GM18498 (cell line): ENCODE data around the gene VANGL1.

Experiments used
- ATAC-seq: cut with Tn5 transposase; IDR thresholded peaks from one replicate; pipeline ENCODE4 v1.9.1; 2021; ENCODE audit warnings: mild to moderate bottlenecking, moderate library complexity; ENCODE audit not compliant: unreplicated experiment

Gene VANGL1

DNA sequence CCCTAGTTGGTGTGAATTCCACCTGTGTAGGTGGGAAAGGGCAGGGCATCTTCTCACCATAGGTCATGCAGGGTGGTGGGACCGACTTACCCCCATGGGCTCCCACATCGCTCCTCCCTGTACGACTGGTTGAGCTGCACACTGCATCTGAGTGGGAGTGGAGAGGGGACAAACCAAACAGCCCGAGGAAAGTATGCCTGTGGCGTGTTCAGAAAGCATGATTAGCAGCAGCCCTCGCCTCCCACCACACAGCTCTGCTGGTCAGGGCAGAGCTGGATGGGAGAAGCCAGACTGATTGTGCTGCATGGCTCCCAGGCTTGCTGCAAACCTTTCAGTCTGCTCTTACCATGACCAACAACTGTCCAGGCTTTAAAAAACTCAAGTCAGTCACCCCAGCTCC is 24.4 kb downstream of the VANGL1 start:
- ATAC-seq, result no peak

DNA sequence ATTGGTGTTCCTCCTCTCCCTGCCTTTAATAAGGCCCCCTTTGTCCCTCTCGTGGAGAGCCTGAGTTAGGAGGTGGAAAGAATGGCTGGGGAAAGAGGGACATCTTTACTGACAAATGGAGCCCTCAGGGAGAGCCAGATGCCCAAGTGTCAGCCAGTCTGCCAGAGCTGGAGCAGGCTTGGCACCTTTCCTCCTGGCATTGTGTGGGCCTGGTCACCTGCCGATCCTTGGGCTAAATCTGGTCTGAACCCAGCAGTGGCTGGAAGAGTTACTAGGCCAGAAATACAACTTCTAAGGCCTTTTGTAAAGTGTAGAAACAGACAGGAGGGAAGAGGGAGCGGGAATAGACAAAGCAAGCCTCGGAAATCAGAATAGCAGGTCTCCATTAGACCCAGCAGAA is 24.9 kb downstream of the VANGL1 start:
- ATAC-seq, result no peak

DNA sequence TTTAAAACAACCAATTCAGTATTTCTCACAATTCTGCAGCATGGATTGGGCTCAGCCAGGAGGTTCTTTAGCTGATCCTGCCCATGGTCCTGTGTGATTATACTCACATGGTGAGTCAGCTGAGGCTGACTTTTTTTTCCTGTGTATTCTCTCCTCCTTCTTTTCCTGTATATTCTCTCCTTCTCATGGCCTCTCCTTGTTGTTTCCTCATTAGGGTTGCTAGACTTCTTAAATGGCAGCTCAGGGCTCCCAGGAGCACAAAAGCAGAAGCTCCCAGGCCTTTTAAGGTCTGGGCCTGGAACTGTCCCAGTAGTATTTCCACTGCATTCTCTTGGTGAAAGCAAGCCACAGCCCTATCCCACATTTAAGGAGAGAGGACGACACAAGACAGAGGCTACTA is 26.8 kb downstream of the VANGL1 start:
- ATAC-seq, result no peak

DNA sequence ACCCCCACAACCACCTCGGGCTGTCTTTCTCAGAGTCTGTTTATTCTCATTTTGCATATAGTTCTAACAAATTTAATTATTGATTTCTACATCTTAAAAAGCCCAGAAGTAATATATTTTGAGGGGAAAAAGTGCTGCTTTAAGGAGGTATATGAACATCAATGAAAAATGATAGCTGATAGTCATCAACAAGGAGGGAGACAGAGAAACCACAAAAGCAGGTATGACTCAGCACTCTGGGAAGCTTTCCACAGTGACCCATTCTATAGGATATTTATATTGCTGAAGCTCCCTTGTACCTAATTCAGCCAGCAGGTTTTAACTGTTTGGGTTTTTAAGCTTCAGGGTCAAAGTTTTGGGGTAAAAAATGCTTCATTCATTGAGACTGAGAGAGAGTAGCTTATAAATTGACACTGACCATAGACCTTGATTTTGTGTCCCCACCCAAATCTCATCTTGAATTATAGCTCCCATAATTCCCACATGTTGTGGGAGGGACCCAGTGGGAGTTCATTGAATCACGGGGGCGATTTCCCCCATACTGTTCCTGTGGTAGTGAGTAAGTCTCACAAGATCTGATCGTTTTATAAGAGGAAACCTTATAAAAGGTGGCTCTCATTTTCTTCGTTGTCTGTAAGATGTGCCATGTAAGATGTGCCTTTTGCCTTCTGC is 27.4 kb downstream of the VANGL1 start:
- no peak for ATAC-seq

DNA sequence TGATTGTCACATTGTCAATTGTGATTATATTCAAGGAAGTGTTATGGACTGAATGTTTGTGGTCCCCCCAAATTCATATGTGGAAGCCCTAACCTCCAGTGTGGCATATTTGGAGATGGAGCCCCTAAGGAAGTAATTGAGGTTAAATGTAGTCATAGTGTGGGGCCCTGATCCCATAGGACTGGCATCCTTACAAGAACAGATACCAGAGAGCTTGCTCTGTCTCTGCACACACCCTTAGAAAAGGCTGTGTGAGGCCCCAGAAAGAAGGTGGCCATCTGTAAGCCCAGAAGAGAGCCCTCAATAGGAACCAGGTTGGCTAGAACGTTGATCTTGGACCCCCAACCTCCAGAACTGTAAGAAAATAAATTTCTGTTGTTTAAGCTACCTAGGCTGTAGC is 28.1 kb downstream of the VANGL1 start:
- ATAC-seq, result no peak

DNA sequence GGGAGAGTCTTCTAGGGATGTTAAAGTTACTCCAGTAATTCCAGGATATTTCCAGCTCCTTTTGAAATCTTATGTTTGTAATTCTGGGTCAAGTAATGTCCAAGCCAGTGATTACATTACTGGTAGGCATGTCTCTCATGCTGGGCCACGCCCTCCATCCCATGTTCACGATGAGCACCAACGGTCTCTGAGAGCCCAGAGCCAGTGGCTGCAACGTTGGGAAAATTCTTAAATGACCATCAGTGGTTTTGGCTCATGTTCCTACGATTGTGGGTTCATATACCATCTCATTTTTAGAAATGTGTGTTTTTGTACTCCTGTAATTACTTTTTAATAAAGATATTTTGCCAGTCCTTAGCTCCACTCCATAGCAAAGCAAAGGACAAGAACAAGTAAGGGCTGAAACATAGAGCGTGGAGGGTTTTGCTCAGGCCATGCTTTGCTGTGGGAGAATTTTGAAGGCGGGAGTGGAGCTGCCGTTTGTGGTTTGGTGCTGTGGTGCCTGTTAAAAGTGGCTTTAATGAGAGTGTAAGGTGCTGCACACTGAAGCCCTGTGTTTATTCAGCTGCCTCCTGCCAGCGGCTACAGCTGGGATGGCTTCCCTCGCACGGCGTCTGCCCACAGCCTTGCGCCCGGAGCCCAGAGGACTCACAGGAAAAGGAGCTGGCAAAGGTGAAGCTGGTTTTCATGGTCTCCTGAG is 28.9 kb downstream of the VANGL1 start:
- no peak for ATAC-seq

DNA sequence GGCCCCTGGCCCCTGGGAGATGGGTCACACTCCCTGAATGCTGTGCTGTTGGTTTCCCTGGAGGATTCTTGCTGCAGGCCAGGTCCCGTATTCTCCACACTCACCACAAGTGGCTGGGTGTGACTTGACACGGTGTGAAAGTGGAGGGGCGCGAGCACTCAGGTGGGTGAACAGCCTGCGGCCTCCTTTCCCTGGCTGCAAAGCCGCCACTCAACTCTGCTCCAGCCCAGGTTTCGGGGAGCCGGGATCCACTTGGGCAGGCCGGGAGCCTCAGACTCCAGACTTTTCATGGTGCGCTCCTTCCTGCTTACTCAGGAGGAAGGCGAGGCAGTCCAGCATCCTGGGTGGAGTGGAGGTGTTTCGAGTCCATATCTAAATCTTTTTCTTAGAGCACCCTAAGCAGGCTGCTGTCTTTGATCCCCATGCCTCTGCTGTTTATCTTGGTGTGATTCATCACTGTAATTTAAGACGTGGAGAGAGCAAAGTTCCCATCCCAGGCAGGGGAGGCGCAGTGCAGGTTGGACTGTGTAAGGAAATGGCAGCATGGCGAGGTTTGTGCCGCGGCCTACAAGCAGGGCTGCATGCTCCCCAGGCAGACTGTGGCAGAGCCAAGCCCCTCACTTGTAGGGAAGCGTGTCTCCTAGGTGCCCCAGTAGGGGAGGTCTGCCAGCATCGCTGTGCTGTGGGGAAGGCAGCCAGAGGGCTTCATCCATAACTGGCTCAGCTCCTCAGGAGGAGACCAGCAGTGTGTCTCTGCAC is 29.6 kb downstream of the VANGL1 start:
- no peak for ATAC-seq

DNA sequence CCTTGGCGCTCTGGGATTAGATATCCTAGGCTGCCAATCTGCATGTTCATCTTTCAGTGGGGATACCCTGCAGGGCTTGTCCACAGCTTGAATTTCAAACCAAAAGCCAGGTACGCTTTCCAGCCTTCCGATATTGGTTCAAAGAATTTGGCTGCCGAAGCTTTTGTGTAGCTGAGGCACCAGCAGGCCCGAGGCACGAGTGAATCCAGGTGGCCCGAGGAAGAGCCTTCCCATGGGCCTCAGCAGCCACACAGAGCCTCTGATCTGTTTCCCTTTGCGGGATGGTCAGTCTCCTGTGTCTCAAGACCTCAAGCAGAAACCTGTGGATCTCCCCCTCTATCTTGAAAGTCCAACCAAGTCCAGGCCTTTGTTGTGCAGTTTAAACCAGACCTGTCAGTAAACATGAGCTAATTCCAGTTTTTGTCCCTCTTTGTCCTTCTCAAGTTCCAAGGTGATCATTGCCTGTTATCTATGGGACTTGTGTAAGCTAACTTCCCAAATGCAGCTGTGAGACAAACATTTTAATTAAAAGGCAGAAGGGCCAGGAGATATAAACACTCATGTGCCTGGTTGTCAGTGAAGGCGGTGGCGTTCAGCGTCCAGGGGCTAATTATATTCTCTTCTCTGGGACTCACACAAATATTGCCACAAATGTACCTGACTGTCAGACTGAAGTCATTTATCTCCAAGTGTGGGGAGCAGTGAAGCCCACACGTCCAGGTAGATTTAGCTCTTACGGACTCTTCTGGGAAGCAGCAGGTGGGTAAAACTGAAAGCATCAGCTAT is 30.6 kb downstream of the VANGL1 start:
- no peak for ATAC-seq

DNA sequence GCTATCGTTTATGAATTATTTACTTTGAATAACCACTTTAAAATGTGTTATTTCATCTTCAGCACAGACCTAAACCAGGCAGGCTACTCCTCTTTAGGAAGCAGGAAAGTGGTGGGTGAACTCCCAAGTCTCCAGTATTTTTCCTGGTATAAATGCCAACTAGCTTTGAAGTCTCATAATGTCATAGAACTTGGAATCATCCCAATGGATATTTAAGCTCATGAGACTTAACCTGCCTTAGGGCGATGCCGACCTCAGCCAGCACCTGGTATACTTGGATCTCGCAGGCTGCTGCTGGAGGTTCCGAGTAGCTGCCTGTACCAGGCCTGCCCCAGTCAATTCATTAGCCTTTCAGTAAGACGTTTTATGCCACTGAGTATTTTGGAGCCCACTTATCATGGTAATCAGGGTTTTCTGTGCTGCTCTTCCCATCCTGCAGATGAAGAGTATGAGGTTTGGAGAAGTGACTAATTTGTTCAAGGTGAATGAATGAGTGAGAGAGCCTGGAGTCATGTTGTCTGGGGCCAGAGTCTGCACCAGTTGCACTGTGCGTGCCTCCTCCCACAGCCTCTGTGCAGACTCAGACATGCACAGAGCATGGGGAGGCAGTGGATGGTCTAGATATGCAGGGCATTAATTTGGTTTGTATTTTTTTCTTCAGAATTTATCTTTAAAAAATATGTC is 34.9 kb downstream of the VANGL1 start:
- ATAC-seq, result no peak

DNA sequence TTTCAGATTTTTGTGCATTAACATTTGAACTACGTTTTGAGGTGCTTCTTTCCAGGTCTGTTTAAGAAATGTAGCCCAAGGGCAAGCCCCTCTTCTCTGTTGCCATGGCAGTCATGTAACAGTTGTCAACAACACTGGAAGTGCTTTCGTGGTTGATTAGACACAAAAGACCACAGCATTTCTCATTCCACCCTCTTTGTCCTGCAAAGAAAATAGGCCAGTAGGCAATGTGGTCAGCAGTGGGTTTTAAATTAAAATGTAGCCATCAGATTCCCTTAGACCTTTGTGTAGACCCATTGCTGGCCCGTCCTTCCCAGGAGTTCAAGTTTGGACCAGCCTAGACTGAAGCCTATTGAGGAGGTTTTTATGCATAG is 35.4 kb downstream of the VANGL1 start:
- ATAC-seq, result no peak

DNA sequence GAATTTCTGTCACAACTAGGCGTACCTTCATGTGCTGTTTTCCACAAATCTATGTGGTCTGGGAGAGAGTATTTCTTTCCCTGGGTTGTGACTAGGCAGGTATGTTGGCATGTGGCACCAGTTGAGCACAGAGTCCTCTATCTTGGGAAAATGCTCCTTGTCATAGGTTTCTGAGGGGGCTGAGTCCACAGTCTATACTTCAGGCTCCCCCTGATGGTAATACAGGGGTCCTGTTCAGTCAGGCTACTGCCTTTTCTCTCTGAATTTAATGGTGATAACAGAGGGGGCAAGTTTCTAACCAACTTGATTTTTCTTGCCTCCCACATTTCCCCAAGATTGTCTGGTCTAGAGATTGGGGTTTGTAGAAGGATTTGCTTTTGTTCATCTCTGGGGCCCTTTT is 35.8 kb downstream of the VANGL1 start:
- no peak for ATAC-seq

DNA sequence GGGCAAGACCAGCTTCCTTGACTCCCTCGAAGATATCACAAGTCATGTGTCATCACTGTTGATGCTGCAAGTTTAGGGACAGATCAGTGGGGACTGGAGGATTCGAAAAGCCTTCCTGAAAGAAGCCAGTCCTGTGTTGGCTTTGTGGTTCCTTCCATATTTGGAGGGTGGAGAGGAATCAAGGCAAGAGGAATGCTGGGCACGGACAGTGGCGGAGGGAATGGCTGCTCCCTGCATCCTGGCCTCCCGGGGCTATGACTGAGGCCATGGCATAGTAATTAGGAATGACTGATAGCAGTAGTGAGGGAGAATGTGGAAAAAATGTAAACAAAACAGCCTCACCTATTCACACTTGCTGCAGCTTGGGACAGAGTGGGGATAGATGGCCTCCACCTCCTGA is 36.4 kb downstream of the VANGL1 start:
- ATAC-seq, result no peak

DNA sequence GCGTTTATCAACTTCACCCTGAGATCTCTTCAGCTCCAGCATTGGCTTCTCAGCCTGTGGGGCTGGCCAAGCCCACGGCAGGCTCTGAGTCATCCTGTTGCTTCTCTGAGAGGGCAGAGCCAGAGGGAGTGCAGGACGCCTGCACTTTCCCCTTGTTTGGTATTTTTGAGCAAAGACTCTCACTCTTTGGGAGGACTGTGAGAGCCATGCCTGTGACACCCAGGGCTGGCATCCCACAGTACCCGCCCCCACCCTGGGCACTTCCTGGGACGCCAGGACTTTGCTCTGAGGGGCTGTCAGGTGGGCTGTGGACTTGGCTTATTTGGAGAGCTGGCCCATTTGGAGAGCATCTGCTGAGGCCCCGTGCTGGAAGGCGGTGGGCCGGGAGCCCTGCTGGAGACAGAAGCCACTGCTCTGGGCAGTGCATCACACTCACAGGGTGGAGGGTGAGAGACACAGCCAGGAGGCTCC is 37.4 kb downstream of the VANGL1 start:
- no peak for ATAC-seq

DNA sequence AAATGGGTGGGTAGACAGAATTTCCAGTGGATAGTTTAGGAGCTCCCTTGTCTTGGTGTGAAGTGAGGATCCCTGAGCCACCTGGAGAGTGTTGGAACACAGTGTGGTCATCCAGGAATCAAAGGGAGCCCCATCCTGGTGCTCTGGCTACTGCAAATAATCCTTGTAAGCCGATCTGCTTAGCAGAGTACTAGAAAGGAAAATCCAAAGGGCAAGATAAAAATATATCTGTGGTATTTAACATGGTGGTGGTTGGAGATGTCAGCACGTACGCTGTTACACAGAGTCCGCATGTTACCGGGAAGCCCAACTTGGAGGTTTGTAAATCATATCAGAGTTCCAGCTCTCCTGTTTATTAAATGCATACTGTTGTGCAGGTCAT is 39.0 kb downstream of the VANGL1 start:
- ATAC-seq, result no peak

DNA sequence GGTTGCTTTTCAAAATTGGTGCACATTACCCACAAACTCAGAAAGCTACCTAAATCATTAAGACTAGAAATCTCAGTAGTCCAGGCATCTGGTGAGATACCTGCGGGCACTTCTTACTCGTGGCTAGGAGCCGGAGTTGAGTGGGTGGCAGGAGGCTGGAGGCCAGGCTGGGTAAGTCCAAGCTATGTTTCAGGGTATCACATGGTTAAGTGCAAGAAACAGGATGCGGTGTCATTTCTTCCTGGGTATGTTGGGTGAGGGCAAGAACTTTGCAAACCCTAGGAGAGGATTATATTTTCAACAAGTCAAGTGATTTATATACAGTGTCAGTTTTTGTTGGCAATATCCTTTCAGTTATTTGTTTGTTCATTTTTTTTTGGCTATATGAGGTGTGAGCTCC is 41.0 kb downstream of the VANGL1 start:
- ATAC-seq, result no peak

DNA sequence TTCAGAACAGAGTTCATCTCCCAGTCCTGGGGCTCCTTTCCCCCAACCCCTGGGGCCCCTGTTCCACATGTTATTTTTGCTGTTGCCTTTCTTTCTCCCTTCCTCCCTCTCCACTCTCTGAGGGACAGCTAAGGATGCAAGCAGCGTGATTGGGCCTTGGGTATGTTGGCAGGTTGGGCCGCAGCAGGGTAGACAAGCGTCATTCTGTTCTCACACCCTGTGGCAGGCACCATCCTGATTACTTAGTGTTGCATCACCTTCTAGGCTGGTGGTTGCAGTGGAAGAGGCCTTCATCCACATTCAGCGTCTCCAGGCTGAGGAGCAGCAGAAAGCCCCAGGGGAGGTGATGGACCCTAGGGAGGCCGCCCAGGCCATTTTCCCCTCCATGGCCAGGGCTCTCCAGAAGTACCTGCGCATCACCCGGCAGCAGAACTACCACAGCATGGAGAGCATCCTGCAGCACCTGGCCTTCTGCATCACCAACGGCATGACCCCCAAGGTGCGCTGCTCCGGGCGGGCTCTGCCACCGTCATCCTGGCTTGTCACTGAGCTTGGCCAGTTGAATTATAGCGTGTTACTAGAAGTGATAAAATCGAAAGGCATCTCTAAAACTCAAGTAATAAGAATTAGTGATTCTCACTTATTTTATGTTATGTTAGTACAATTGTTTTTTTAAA is 43.4 kb downstream of the VANGL1 start:
- ATAC-seq, result no peak

DNA sequence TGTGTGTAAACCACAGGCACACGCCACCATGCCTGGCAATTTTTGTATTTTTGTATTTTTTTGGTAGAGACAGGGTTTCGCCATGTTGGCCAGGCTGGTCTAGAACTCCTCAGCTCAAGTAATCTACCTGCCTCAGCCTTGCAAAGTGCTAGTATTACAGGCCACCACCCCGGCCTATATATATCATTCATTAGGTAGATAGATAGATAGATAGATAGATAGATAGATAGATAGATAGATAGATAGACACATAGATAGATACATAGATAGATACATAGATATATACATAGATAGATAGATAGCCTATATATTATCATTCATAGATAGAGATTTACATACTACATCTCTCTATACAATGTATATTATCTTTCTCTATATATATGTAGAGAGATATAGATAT is 46.0 kb downstream of the VANGL1 start:
- no peak for ATAC-seq

DNA sequence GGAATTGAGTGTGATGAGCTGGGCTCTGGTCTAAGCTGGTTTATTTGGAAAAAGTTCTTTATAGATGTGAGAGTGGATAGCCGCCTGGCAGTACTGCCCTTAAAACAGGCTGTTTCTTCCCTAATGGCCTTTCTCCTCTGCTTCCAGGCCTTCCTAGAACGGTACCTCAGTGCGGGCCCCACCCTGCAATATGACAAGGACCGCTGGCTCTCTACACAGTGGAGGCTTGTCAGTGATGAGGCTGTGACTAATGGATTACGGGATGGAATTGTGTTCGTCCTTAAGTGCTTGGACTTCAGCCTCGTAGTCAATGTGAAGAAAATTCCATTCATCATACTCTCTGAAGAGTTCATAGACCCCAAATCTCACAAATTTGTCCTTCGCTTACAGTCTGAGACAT is 49.2 kb downstream of the VANGL1 start:
- no peak for ATAC-seq

DNA sequence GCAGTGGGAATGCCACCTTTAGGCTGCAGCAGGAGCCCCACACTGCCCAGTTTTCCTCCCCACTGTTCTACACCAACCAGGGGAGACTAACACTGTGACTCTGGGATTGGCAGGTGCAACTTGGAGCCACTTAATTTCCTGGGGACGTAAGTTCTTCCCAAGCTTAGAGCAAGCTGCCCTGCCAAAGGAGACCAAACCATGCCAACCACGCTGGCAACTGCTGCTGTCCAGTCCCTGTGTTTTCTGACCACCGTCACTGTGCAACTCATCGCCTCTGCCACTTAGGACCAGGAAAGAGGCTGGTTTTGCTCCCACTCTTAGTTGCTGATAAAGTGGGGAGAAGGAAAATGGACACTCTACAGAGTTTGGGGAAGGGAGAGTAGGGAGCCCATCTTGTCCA is 50.5 kb downstream of the VANGL1 start:
- ATAC-seq, result no peak

DNA sequence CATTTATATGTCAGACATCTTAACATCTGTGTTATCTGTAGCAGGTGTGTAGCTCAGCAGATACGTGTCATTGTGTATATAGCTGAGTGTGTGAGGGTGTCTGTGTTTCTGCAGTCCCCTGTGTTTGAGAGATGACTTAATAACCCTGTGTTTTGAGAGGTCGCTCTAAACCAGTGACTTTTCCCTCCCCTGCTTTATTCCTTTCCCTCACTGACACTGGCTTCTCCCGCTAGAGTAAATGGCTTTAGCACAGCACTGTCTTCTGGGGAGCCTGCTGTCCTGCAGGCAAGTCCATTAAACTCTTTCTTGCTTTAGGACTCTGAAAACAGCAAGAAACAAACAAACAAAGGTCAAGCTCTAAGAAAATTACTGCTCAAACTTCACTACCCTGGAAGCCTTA is 53.0 kb downstream of the VANGL1 start:
- no peak for ATAC-seq
